Nephron progenitor cell (in vitro differentiated cells): ENCODE data around the gene MYO5A.

Source experiments
- DNase-seq: peaks from one replicate; pipeline ENCODE4 v3.0.0; 2021
- H3K27ac Mint-ChIP-seq: 2 replicates; pipeline ENCODE4 v1.8.0; 2021; ENCODE audit warnings: mild to moderate bottlenecking, moderate library complexity, mixed read lengths
- H3K27me3 Mint-ChIP-seq: 2 replicates; pipeline ENCODE4 v1.8.0; 2021; ENCODE audit warnings: mild to moderate bottlenecking, low read depth, mixed read lengths; ENCODE audit not compliant: poor library complexity
- H3K36me3 Mint-ChIP-seq: 2 replicates; pipeline ENCODE4 v1.8.0; 2021; ENCODE audit warnings: low read depth, mixed read lengths
- H3K4me1 Mint-ChIP-seq: 2 replicates; pipeline ENCODE4 v1.8.0; 2021; ENCODE audit warnings: mixed read lengths
- H3K4me3 Mint-ChIP-seq: 2 replicates; pipeline ENCODE4 v1.8.0; 2021; ENCODE audit warnings: mild to moderate bottlenecking, moderate library complexity, mixed read lengths
- H3K9me3 Mint-ChIP-seq: 2 replicates; pipeline ENCODE4 v1.8.0; 2021; ENCODE audit warnings: mild to moderate bottlenecking, moderate library complexity, mixed read lengths
- TF ChIP-seq, protein P1 (sequence below): fragments of 200-600 bp; sonication (generic); IDR thresholded peaks from 2 replicates; pipeline ENCODE4 v1.5.0; 2021; ENCODE audit warnings: antibody characterized with exemption

Gene MYO5A

DNA sequence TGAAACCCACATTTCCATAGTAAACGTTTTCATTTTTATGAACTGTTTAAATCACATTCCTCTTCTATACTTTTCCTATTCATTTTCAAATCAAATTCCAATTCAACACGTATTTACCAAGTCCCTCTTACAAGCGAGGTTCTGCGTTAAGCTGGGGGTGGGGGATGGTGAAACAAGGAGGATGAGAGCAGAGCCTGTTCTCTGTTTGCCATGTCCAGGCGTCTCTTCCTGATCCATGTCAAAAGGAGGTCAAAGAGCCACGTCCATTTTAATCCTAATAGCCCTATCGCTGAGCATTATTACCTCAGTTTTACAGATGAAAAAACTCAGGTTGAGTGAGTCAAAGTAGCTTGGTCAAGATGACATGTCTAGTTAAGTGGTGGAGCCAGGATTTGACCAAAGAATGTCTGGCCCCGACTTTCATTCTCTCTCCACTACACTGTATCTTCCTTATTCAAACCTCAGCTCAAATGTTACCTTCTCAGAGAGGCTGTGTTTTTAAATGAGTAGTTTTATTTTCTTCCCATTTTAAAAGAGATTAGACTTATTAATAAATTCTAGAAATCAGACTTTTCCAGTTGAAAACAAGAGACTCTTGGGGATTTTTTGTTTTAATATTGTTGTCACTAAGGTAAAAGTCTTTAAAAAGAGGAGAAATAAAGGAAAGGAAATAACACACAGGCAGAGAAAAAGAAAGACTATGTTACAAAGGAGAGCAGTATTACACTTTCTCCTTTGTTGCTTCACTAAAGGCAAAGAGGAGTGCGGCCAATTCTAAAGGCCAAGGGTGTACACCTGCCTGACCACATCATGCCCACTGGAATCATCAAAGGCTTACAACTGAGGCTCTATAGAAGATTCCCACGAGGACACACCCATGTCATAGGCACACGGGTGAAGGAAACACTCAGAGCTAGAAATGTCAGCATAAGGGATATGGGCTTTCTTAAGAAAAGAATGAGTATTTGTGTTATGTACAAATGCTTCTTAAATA, 42.4 kb downstream of the MYO5A start:
- Mint-ChIP-seq H3K27me3 (peaks cover 3% of the 10 kb centered on the region), H3K4me3 (no peak overlapping the region), H3K36me3 (no peaks in the 10 kb centered on the region), H3K4me1 (peaks cover 10% of the 10 kb centered on the region), H3K9me3 (no peaks in the 10 kb centered on the region), H3K27ac (no peak overlapping the region)
- peak; percentile 7 for DNase-seq
- TF ChIP-seq, protein P1, sequence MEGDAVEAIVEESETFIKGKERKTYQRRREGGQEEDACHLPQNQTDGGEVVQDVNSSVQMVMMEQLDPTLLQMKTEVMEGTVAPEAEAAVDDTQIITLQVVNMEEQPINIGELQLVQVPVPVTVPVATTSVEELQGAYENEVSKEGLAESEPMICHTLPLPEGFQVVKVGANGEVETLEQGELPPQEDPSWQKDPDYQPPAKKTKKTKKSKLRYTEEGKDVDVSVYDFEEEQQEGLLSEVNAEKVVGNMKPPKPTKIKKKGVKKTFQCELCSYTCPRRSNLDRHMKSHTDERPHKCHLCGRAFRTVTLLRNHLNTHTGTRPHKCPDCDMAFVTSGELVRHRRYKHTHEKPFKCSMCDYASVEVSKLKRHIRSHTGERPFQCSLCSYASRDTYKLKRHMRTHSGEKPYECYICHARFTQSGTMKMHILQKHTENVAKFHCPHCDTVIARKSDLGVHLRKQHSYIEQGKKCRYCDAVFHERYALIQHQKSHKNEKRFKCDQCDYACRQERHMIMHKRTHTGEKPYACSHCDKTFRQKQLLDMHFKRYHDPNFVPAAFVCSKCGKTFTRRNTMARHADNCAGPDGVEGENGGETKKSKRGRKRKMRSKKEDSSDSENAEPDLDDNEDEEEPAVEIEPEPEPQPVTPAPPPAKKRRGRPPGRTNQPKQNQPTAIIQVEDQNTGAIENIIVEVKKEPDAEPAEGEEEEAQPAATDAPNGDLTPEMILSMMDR = no peak

DNA sequence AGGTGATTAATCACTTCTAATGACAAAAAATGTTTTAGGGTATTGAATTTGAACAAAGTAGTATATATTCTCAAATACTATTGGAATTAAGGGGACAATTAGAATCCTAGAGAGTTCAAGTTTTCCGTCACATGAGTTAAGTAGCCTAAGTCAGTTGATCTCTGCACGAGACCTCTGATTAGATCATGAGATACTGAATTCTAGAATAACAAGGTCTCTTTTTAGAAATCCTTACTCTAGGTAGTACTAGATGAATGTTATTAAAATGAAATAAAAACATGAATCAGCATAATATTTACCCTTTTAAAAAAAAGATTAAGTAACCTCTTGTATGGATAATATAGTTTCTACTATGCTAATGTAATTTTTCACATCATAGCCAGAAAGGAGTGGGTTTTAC, 43.4 kb downstream of the MYO5A start:
- Mint-ChIP-seq H3K4me1 (peaks cover 10% of the 10 kb centered on the region), H3K9me3 (no peaks in the 10 kb centered on the region)
- DNase-seq = no peak

DNA sequence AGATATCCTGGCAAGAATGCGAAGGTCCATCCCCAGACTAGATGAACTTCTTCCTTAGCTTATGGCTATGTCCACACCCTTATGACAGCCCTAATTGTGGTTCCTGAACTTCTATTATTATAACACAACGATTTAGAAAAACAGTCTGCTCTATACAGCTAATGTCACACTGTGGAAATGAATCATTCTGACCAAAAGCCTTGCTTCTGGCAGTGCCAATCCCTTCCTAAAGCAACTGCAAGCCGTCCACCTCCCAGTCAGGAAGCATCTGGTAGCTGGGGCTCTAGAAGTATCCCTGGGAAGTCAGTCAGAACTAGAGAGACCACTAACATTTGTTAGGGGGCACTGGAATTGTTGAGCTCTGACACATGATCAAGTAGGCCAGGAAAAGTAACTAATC, 45.0 kb downstream of the MYO5A start:
- Mint-ChIP-seq H3K9me3 (peaks cover 5% of the 10 kb centered on the region), H3K4me1 (peaks cover 10% of the 10 kb centered on the region), H3K27ac (no peak overlapping the region), H3K36me3 (peaks cover under 1% of the 10 kb centered on the region), H3K27me3 (peaks cover 3% of the 10 kb centered on the region), H3K4me3 (no peak overlapping the region)
- TF ChIP-seq, protein P1 = no peak
- DNase-seq = no peak

More for the DNA sequence above, 43.4 kb downstream of the MYO5A start:
- Mint-ChIP-seq H3K27ac (no peak overlapping the region), H3K27me3 (peaks cover 3% of the 10 kb centered on the region), H3K36me3 (no peaks in the 10 kb centered on the region), H3K4me3 (no peak overlapping the region)
- TF ChIP-seq, protein P1 = no peak

DNA sequence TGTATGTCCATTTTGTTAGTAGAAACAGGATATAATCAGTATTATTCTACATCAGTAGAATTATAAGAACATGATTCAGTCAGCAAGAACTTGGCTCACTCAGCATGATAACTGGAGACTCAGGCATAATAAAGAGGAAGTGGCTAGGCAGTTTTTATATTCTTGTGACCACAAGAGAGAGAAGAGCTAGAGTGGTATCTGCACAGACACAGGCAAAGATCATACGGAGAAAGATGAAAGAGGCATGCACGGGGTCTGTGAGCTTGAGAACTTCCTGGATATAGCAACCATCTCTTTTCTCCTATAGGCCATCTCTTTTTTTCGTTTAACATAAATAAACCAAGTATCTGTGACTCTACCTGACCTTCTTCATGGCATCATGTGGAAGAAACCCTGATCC, 46.8 kb downstream of the MYO5A start:
- TF ChIP-seq, protein P1 = no peak
- Mint-ChIP-seq H3K36me3 (peaks cover 6% of the 10 kb centered on the region), H3K4me3 (no peak overlapping the region), H3K27ac (no peak overlapping the region), H3K27me3 (no peaks in the 10 kb centered on the region), H3K4me1 (peaks cover 10% of the 10 kb centered on the region), H3K9me3 (peaks cover 17% of the 10 kb centered on the region)
- no peak for DNase-seq

DNA sequence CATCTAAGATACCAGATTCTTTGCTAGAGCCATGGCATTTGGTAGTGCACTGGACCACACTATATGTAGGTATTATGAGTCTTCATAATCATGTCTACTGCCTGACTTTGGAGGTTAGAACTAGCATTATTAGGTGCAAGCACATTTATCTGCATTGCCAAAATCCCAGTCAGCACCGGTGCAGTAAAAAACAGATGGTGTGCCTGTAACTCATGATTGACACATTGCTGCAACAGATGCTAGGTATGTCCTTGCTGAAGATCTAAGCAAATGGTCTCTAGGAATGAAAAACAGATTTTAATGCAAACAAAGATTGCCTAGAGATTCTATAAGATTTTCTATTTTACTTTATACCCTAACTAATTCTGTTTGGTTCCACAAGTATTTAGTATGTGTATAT, 47.7 kb downstream of the MYO5A start:
- Mint-ChIP-seq H3K27ac (no peak overlapping the region), H3K36me3 (peaks cover 6% of the 10 kb centered on the region), H3K27me3 (no peaks in the 10 kb centered on the region), H3K4me3 (no peak overlapping the region), H3K4me1 (peaks cover 3% of the 10 kb centered on the region), H3K9me3 (peaks cover 20% of the 10 kb centered on the region)
- no peak for DNase-seq
- TF ChIP-seq, protein P1 = no peak

DNA sequence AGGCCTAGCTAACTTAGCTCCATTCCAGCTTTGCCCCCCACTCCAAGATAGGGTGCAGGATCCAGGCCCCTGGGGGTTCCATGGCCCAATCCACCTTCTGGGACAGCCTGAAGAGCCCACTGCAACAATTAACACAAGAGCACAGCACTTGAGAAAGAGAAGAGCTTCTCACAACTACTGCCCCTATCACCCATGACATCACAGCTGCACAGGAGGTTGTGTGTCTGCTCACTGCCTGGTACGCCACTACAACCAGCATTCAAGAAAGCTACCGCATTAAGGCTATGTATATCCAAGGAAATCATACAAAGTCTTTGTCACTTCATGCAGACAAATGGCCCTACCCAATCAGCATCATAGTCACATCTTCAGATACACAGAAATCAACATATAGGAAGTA, 62.0 kb downstream of the MYO5A start:
- Mint-ChIP-seq H3K27ac (no peak overlapping the region), H3K36me3 (no peaks in the 10 kb centered on the region), H3K27me3 (peaks cover 8% of the 10 kb centered on the region), H3K4me1 (no peaks in the 10 kb centered on the region), H3K4me3 (no peak overlapping the region), H3K9me3 (peaks cover 6% of the 10 kb centered on the region)
- no peak for DNase-seq
- TF ChIP-seq, protein P1 = no peak
